Liver (tissue), 9 donors: ENCODE data around the gene EXT2. TPM values are rescaled to one million over a fixed set of nuclear protein-coding genes. Genes with fewer than 3 reads are reported as not detected.

Source experiments
- DNase-seq: peaks from one replicate; pipeline ENCODE4 v3.0.0-alpha.2; 2017; ENCODE audit warnings: low spot score
- H3K27ac ChIP-seq, 2 donors: one replicate each; pipeline ENCODE4 v1.7.0; 2013; ENCODE audit warnings: inconsistent platforms in 2 of 2, low read length in 2 of 2, control low read depth in 1 of 2, low read depth in 1 of 2, mild to moderate bottlenecking in 1 of 2
- H3K27me3 ChIP-seq, 4 donors: one replicate each; pipeline versions ENCODE4 v1.6.1 to v1.7.0; 2013; ENCODE audit warnings: low read length in 3 of 4, inconsistent platforms in 1 of 4, mild to moderate bottlenecking in 1 of 4, moderate library complexity in 1 of 4; ENCODE audit not compliant: control insufficient read depth in 4 of 4, insufficient read depth in 4 of 4
- H3K36me3 ChIP-seq, 4 donors: one replicate each; pipeline versions ENCODE4 v1.6.1 to v1.7.0; 2013; ENCODE audit warnings: low read length in 3 of 4, mild to moderate bottlenecking in 3 of 4, low read depth in 1 of 4, moderate library complexity in 1 of 4; ENCODE audit not compliant: control insufficient read depth in 4 of 4, insufficient read depth in 3 of 4
- H3K4me1 ChIP-seq, 4 donors: one replicate each; pipeline versions ENCODE4 v1.6.1 to v1.7.0; 2013; ENCODE audit warnings: low read length in 3 of 4, mild to moderate bottlenecking in 3 of 4, moderate library complexity in 1 of 4; ENCODE audit not compliant: control insufficient read depth in 4 of 4, insufficient read depth in 4 of 4
- H3K4me3 ChIP-seq, 3 donors: one replicate each; pipeline versions ENCODE4 v1.6.1 to v1.7.0; 2013; ENCODE audit warnings: low read length in 3 of 3, control low read depth in 1 of 3, low read depth in 1 of 3, mild to moderate bottlenecking in 1 of 3
- H3K9ac ChIP-seq, 2 donors: one replicate each; pipeline ENCODE4 v1.7.0; 2013; ENCODE audit warnings: low read length in 2 of 2, mild to moderate bottlenecking in 2 of 2, moderate library complexity in 2 of 2, control low read depth in 1 of 2, low read depth in 1 of 2
- H3K9me3 ChIP-seq, 4 donors: one replicate each; pipeline versions ENCODE4 v1.6.1 to v1.7.0; 2013; ENCODE audit warnings: low read length in 3 of 4; ENCODE audit not compliant: control insufficient read depth in 4 of 4
- FOXA1 ChIP-seq: IDR thresholded peaks from 2 replicates; pipeline ENCODE4 v1.6.1; 2016; ENCODE audit warnings: antibody characterized with exemption
- FOXA2 ChIP-seq: IDR thresholded peaks from 2 replicates; pipeline ENCODE4 v1.6.1; 2016; ENCODE audit warnings: antibody characterized with exemption
- HNF4A ChIP-seq, 2 donors: conservative IDR thresholded peaks; 2 replicates each; pipeline ENCODE4 v1.6.1; 2016; ENCODE audit warnings: antibody characterized with exemption in 2 of 2, mild to moderate bottlenecking in 2 of 2
- NR2F2 ChIP-seq: IDR thresholded peaks from 2 replicates; pipeline ENCODE4 v1.6.1; 2016; ENCODE audit warnings: antibody characterized with exemption
- RXRA ChIP-seq, 2 donors: IDR thresholded peaks; 2 replicates each; pipeline ENCODE4 v1.6.1; 2017 to 2018; ENCODE audit warnings: antibody characterized with exemption in 2 of 2, mild to moderate bottlenecking in 1 of 2
- SP1 ChIP-seq: IDR thresholded peaks from 2 replicates; pipeline ENCODE4 v1.6.1; 2018; ENCODE audit warnings: antibody characterized with exemption, mild to moderate bottlenecking
- TAF1 ChIP-seq: conservative IDR thresholded peaks from 2 replicates; pipeline ENCODE4 v1.6.1; 2016; ENCODE audit warnings: antibody characterized with exemption, mild to moderate bottlenecking
- WGBS: extraction: QIAGEN DNeasy Blood & Tissue Kit; methylation state at CpG from one replicate; pipeline ENCODE4 v1.1.7; 2013; 5-methylcytosine and 5-hydroxymethylcytosine counted together
- polyA plus RNA-seq, 2 donors: library from polyadenylated mRNA; stranded (reverse) in 1 of 2; unstranded in 1 of 2; fragments of 200-250 nt in 1 of 2; fragments of >200 nt in 1 of 2; fragmentation: Nextera tagmentation in 1 of 2; extraction: Ambion mirVana in 1 of 2; gene quantifications; one replicate each; pipeline versions ENCODE4 v1.2.1 to v1.2.3, GENCODE V29; 2013 to 2015
- total RNA-seq, 2 donors: library from RNA; depleted of rRNA; stranded (reverse); fragments of >200 nt; gene quantifications; one replicate each; pipeline ENCODE4 v1.2.3, GENCODE V29; 2014
- TF ChIP-seq, protein P1 (sequence below): IDR thresholded peaks from 2 replicates; pipeline ENCODE4 v1.6.1; 2016; ENCODE audit warnings: antibody characterized with exemption
- TF ChIP-seq, protein P2 (sequence below): IDR thresholded peaks from 2 replicates; pipeline ENCODE4 v1.6.1; 2016; ENCODE audit warnings: antibody characterized with exemption, mild to moderate bottlenecking
- TF ChIP-seq, protein P3 (sequence below): fragments of 150-350 bp; IDR thresholded peaks from 2 replicates; pipeline ENCODE4 v1.5.1; 2017; ENCODE audit warnings: improper control_type of control experiment, low read depth, low read length; ENCODE audit not compliant: missing input control
- TF ChIP-seq, protein P4 (sequence below): IDR thresholded peaks from 2 replicates; pipeline ENCODE4 v1.6.1; 2016; ENCODE audit warnings: antibody characterized with exemption
- donor health status: healthy.
- donor health status: healthy.
- donor health status: healthy.
- donor health status: healthy.
- donor health status: healthy.

The EXT2 gene
- total and polyA plus RNA-seq, 4 donors, result 8.4 to 36.1 (median 29.8) TPM

DNA sequence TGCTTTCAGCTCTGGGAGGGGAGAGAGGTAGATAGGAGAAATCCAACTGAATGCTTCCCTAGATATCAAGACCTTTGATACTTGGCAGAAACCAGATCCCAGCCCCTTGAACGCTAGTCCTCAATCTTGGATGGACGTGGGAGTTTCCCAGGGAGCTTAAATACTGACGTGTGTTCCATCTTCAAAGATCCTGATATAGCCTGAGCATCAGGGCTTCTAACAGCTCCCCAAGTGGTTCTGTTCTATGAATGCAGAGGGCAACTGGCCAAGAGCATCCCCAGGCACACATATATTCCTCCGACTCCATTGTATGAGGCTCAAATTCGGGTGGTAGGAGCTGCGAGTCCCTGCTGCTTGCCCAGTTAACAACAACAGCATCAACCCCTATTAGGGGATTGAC, 38.1 kb upstream of the EXT2 start:
- 88% methylated on average over 6 of the region's 6 CpGs for WGBS
- TF ChIP-seq, protein P1, sequence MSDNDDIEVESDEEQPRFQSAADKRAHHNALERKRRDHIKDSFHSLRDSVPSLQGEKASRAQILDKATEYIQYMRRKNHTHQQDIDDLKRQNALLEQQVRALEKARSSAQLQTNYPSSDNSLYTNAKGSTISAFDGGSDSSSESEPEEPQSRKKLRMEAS, result no peak
- H3K9ac ChIP-seq, result no peak overlapping the region

DNA sequence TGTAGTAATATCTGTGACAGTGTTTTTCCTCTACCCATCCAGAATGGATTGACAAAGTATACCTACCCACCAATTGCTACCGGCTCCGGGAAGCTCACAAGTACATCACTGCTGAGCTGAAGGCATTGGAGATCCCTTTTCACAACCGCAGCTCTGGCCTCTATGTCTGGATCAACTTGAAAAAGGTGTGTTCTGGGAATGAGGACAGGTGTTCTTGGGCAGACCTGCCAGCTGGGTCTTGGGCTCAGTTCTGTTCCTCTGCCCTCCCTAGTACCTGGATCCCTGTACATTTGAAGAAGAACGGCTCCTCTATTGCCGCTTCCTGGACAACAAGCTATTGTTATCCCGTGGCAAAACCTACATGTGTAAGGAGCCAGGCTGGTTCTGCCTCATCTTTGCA, 37.2 kb upstream of the EXT2 start:
- TF ChIP-seq RXRA (IDR thresholded peaks at IDR 0.05) (no peak), TAF1 (no peak), SP1 (no peak), NR2F2 (no peak), HNF4A (conservative IDR thresholded peaks at IDR 0.05) (no peak), FOXA2 (no peak), FOXA1 (no peak)
- TF ChIP-seq, protein P2, sequence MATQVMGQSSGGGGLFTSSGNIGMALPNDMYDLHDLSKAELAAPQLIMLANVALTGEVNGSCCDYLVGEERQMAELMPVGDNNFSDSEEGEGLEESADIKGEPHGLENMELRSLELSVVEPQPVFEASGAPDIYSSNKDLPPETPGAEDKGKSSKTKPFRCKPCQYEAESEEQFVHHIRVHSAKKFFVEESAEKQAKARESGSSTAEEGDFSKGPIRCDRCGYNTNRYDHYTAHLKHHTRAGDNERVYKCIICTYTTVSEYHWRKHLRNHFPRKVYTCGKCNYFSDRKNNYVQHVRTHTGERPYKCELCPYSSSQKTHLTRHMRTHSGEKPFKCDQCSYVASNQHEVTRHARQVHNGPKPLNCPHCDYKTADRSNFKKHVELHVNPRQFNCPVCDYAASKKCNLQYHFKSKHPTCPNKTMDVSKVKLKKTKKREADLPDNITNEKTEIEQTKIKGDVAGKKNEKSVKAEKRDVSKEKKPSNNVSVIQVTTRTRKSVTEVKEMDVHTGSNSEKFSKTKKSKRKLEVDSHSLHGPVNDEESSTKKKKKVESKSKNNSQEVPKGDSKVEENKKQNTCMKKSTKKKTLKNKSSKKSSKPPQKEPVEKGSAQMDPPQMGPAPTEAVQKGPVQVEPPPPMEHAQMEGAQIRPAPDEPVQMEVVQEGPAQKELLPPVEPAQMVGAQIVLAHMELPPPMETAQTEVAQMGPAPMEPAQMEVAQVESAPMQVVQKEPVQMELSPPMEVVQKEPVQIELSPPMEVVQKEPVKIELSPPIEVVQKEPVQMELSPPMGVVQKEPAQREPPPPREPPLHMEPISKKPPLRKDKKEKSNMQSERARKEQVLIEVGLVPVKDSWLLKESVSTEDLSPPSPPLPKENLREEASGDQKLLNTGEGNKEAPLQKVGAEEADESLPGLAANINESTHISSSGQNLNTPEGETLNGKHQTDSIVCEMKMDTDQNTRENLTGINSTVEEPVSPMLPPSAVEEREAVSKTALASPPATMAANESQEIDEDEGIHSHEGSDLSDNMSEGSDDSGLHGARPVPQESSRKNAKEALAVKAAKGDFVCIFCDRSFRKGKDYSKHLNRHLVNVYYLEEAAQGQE, result no peak
- TF ChIP-seq, protein P3, sequence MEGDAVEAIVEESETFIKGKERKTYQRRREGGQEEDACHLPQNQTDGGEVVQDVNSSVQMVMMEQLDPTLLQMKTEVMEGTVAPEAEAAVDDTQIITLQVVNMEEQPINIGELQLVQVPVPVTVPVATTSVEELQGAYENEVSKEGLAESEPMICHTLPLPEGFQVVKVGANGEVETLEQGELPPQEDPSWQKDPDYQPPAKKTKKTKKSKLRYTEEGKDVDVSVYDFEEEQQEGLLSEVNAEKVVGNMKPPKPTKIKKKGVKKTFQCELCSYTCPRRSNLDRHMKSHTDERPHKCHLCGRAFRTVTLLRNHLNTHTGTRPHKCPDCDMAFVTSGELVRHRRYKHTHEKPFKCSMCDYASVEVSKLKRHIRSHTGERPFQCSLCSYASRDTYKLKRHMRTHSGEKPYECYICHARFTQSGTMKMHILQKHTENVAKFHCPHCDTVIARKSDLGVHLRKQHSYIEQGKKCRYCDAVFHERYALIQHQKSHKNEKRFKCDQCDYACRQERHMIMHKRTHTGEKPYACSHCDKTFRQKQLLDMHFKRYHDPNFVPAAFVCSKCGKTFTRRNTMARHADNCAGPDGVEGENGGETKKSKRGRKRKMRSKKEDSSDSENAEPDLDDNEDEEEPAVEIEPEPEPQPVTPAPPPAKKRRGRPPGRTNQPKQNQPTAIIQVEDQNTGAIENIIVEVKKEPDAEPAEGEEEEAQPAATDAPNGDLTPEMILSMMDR, result no peak
- TF ChIP-seq, protein P4, sequence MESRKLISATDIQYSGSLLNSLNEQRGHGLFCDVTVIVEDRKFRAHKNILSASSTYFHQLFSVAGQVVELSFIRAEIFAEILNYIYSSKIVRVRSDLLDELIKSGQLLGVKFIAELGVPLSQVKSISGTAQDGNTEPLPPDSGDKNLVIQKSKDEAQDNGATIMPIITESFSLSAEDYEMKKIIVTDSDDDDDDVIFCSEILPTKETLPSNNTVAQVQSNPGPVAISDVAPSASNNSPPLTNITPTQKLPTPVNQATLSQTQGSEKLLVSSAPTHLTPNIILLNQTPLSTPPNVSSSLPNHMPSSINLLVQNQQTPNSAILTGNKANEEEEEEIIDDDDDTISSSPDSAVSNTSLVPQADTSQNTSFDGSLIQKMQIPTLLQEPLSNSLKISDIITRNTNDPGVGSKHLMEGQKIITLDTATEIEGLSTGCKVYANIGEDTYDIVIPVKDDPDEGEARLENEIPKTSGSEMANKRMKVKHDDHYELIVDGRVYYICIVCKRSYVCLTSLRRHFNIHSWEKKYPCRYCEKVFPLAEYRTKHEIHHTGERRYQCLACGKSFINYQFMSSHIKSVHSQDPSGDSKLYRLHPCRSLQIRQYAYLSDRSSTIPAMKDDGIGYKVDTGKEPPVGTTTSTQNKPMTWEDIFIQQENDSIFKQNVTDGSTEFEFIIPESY, result no peak
- H3K27ac ChIP-seq, result no peak overlapping the region
- H3K36me3 ChIP-seq, result no peaks in the 10 kb centered on the region
- no peak for DNase-seq
- H3K27me3 ChIP-seq, result no peaks in the 10 kb centered on the region
- H3K4me1 ChIP-seq, result no peaks in the 10 kb centered on the region
- H3K4me3 ChIP-seq, result no peak overlapping the region
- H3K9ac ChIP-seq, result no peak overlapping the region
- 92% methylated on average over 6 of the region's 6 CpGs for WGBS
- H3K9me3 ChIP-seq, result no peaks in the 10 kb centered on the region

More for the DNA sequence above, 38.1 kb upstream of the EXT2 start:
- Histone ChIP-seq H3K9me3 (no peaks in the 10 kb centered on the region), H3K27ac (no peak overlapping the region), H3K4me3 (no peak overlapping the region), H3K4me1 (no peaks in the 10 kb centered on the region), H3K27me3 (no peaks in the 10 kb centered on the region), H3K36me3 (no peaks in the 10 kb centered on the region)
- no peak for DNase-seq
